T-helper 2 cell (primary cell): ENCODE results near the gene ZFP30.
A peak's percentile ranks its signal among the peaks of the same experiment; 100 is the strongest.
"Not testable (repeated sequence)": the region's sequence is repeated elsewhere in the genome, so short reads cannot be mapped to it uniquely, and the experiment has no call there.

Experiments used
- DNase-seq, 5 experiments: peaks; one replicate each; pipeline versions ENCODE4 v3.0.0 to v3.0.0-alpha.2; 2012 to 2022
- total RNA-seq, 2 donors: gene quantifications; one replicate each; lab custom pipeline; 2026; lab: John Stamatoyannopoulos, UW

ZFP30 gene
- 10.6 to 11.4 reads per million in 2 donors for total RNA-seq

DNA sequence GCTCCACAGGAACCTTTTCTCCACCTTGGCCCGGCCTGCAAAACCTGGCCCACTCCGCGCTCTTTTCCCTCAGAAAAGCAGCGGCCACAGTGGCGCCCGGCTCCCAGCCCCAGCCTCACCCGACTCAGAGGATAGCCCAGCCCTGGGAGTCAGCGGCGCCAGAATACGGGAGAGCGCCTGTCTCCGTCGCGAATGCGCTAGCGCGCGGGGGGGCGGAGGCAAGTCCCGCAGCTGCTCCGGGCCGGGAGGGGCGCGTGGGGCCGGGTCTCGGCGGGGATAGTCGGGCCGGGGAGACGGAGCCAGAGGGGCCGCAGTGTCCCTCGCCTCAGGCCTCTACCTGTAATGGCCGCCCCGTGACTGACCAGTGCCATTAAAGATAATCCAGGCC, at the start of gene ZFP30:
TSS of gene ZFP30 (minus strand) at position 165 of the 388 bp plus-strand sequence. CDS start 7,643 bp downstream, outside the sequence.
- DNase-seq: peak; percentile 55 to 78 (median 72)

DNA sequence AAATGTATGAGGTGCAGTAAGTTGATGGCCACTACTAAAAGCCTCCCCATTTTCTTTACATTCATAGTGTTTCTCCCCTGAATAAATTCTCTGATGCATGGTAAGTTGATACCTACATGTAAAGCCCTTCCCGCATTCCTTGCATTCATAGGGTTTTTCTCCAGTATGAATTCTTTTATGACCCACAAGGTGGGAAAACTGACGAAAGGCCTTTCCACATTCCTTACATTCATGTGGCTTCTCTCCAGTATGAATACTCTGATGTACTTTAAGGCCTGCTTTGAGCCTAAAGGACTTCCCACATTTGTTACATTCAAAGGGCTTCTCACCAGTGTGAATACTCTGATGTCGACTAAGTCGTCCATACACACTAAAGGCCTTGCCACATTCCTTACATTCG, 43.8 kb upstream of the ZFP30 start:
- no peak for DNase-seq

DNA sequence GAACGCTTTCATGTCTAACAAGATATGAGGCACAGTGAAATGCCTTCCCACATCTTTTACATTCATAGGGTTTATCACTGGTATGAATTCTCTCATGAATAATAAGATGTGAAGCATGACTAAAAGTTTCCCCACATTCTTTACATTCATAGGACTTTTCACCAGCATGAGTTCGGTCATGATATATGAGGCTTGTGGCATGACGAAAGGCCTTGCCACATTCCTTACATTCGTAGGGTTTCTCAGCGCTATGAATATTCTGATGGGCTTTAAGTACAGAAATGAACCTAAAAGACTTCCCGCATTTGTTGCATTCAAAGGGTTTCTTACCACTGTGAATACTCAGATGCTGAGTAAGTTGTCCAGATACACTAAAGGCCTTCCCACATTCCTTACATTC, 43.0 kb upstream of the ZFP30 start:
- no peak for DNase-seq

DNA sequence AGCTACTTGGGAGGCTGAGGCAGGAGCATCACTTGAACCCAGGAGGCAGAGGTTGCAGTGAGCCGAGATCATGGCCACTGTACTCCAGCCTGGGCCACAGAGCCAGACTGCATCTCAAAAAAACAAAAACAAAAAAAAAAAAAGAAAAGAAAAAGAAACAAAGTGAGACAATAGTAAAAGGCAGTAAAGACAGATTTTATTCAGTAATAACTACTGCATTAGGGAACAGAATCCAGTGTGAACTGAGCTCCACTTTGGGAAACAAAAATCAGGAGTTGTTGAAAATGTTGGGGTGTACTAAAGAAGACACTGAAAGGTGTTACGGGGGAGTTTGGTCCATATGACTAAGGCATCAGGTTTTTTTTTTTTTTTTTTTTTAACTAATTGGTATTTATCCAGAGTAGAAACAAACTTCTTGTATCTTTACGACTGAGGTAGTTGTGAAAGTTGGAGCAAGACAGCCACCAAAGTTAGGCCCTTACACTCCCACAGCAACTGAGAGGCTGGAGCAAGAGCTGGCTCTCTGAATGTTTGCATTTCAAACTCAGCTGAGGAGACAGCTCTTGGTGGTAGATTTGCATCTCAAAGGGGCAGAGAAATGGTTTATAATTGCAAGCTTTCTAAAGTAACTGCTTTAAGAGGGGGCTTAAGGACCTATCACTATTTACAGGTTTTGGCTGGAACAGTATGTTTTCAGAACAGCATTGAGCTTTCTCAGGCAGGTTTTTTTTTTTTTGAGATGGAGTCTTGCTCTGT, 40.1 kb upstream of the ZFP30 start:
- no peak for DNase-seq

DNA sequence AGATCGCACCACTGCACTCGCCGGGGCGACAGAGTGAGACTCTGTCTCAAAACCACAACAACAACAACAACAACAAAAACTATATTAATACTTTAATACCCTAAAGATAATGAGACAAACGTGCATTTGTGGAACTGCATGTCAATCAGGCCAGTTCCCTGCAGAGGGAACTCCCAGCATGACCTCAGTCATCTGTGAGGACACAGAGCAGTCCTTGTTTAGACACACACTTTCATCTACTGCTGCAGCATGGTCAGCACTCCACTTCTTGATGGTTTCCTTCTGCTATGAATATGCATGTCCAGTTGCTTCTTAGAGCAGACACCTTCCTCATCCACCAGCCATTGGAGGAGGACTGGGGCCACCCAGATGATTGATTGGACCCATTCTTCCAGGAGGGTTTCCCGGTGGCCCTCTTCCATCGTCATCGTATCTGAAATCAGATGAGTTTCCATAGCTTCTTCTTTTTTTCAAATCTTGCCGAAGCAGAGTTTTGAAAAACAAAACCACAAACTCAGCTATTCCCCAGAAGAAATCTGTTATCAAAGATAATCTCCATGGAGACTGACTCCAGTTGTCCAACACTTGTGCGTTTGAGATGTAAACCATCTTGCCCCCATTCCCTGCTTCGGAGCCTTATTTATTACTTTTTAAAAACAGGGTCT, 37.8 kb upstream of the ZFP30 start:
- no peak for DNase-seq

DNA sequence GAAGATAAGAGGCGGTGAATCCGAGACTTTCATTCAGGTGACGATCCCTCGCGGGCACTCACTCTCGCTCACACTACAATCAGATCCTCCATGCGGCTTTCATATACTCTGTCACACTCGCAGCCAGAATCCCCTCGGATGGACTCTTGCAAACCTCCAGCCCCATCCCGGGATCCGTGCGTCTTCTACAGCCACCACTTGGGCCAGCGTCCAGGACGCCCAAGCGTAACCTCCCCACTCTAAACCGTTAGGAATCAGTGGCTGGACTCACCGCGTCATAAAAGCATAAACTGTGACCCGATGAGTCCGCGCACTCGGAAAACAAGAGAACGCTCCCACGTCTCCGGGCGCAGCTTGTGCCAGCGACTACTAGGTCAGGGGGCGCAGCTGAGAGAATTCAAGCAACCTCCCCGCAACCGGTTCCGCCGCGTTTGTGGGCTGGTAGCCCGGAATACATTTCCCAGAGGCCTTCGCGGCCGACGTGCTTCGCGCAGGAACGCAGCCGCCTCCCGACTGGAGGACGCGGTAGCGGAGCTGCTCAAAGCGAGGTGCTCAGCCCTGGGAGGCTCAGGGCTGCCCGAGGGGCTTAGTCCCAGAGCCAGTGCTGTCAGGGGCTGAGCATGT, 36.7 kb upstream of the ZFP30 start:
- peak; percentile 32 to 87 (median 64) for DNase-seq

DNA sequence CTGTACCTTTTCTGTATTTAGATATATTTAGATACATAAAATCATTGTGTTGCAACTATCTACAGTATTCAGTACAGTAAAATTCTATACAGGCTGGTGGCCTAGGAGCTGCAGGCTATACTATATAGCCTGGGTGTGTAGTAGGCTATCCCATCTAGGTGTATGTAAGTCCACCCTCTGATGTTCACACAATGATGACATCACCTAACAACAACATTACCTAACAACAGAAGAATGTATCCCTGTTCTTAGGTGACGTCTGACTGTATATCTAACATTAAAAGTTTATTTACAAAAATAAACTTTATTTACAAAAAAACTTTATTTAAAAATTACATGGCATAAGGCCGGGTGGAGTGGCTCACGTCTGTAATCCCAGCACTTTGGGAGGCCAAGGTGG, 28.3 kb upstream of the ZFP30 start:
- DNase-seq: no peak

DNA sequence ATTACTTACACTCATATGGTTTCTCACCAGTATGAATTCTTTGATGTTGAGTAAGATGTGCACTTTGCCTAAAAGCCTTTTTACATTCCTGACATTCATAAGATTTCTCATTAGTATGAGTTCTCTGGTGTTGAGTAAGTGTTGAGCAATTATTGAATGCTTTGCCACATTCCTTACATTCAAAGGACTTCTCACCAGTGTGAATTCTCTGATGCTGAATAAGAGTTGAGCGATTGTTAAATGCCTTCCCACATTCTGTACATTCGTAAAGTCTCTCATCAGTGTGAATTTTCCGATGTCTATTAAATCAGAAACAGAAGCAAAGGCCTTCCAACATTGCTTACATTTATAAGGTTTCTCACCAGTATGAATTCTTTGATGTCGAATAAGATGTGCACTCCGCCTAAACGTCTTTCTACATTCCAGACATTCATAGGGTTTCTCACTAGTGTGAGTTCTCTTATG, 14.2 kb upstream of the ZFP30 start:
- DNase-seq: no peak

DNA sequence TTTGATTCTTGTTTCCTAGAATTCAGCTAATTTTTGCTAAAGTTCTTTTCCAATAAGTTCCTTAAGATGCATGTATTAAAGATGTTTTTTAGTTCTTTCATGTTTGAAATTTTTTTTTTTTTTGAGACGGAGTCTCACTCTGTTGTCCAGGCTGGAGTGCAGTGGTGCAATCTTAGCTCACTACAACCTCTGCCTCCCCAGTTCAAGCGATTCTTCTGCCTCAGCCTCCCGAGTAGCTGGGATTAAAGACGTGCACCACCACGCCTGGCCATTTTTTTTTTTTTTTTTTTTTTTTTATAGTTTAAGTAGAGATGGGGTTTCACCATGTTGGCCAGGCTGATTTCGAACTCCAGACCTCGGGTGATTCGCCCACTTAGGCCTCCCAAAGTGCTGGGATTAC, 1.9 kb upstream of the ZFP30 start:
- not testable (repeated sequence) for DNase-seq

DNA sequence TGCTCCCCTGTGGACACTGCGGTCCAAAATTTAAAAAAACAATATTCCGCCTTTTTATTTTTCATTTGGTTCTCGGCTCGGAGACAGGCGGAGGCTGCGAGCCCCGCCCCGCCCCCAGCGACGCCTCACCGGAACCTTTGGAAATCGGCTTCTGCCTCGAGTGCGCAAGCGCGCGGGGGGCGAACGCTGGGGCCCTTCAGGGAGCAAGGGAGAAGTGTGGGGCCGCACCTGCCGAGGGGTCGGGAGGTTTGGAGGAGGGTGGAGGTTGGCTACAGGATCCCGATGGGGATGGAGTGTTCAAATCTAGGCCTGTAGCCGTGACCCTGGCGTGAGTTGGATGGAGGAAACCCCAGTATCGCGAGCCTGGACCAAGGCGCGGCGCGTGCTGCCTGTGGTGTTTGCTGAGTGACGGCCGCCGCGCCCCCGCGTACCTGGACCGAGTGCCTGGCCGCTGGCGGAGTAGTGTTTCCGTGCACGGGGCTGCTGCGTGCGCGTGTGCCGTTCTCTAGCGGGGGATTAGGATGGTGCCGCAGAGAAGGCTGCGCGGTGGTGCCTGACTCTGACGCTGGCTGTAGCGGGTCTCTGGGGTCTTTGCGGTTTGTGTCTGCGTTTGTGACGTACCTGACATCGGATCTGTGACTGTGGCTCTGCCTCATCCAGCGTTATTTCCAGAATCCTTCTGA, 565 bp upstream of the ZFP30 start:
- DNase-seq: peak; percentile 62 to 88 (median 76)

DNA sequence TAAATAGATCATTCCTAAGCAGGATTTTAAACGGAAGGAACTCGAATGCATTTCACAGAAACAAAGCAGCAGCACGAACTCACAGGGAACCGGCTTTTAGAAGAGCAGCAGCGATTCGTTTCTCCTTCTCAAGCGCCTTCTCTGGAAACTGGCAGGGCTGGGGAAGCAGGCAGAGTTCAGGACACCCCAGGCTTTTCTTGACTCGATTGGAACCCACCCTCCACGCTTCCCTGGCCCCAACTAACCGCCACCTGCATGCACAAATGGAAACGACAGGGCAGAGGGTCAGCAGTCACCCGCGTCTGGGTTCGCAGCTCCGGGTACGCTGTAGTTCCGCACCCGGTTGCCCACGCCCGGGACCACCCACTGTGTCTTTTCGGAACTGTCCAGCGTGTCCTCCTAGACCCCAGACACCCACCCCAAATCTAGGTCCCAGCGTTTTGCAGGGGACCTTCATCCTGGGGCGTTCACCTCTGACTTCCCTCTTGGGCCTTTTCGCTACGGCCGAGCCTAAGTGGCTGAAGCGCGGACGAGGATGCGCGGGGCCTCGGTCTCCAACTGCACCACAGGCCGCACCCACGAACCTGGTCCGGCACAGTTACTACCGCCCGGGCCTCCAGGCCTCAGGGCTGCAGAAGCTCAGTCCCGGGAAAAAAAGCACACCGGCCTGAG, 500 bp downstream of the ZFP30 start:
- peak in 2 of 5 experiments; percentile 8 to 55 for DNase-seq

DNA sequence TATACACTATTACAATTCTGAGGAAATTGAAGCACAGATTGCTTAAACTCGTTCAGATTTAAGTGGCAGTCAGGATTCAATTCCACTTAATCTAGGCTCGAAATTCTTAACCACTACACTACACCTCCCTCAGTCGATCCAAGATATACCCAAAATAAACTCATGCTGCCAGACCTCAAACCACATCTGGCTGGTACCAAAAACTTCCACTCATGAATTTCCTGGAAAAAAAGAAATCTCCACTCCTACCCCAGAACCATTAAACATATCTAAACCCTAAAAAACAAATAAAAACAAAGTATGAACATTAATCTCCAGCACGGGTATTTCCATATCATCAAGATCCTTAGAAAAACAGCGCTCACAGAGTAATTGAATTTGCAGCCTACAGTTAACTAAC, 1.1 kb downstream of the ZFP30 start:
- DNase-seq: no peak

DNA sequence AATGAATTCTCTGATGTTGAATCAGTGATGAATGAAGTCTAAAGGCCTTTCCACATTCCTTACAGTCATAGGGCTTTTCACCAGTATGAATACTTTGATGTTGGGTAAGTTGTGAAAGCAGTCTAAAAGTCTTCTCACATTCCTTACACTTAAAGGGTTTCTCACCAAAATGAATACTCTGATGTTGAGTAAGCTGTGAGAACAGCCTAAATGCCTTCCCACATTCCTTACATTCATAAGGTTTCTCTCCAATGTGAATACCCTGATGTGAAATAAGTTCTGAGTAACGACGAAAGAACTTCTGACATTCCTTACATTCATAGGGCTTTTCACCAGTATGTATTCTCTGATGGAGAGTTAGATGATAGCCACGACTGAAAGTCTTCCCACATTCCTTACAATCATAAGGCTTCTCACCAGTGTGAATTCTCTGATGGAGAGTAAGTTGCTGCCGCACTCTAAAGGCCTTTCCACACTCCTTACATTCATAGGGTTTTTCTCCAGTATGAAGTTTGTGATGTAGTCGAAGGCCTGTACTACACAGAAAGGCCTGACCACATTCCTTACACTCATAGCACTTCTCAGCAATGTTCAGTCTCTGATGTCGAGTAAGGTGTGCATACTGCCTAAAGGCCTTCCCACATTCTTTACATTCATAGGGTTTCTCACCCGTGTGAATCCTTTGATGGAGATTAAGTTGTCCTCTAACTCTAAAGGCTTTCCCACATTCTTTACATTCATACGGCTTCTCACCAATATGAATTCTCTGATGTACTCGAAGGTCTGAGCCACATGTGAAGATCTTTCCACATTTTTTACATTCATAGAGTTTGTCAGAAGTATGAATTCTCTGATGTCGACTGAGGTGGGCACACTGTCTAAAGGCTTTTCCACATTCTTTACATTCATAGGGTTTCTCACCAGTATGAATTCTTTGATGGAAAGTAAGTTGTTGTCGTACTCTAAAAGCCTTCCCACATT, 19.9 kb downstream of the ZFP30 start:
- peak in 1 of 5 experiments; percentile 5 for DNase-seq

DNA sequence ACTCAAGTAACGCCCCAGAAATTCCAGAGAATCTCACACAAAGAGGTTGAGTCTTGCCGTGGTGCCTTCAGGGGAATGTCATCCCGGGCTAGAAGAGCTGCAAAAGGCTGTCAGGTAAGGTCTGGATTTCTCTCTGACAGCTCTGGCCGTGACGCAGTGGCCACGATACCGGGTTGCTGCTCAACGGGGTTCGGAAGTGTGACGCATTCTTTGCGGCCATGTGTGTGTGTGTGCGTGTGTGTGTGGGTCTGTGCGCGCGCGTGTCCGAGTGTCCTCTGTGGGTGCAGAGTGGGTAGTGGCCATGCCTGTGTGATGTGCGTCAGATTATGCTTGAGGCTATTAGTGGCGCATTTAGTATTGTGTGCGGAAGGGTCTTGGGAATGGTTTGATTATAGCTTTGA, 60.3 kb downstream of the ZFP30 start:
- peak; percentile 26 to 71 (median 56) for DNase-seq

DNA sequence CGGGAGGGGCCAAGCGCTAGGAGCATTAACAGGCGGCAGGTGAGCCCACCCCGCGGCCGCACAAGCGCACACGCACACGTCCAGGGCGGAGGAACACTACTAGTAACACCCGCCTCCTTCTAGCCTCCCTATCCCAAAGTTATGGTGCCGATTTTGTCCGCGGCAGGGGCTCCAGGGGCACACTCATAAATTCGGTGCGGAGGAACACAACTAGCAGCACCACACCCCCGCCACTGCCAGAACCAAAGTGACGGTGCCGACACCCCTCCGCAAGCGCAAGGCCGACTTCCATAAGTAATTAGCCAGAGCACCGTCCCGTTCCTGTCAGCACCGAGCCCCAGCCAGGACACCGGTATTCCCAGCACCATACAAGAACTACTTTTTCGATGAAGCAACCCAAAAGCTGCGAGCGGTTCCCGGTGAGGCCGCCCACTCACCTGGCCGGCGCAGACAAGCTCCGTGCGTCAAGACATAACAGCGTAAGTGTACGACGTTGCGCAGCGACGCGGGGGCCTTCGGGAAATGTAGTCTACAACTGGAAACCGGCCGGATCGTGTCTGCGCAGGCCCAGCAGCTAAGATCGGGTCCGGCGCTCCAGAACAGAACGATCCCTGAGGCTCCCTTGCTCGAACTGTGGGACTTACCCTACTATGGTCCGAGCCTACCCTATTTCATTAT, 60.8 kb downstream of the ZFP30 start, which contains the start of the genes ZNF540 and ZNF571:
TSS of gene ZNF540 (plus strand) at position 573 of the 678 bp plus-strand sequence. CDS start 3,572 bp downstream, outside the sequence.
TSS of gene ZNF571 (minus strand) at position 489 of the 678 bp plus-strand sequence. CDS start 8,116 bp downstream, outside the sequence.
- DNase-seq: peak; percentile 72 to 96 (median 88)

DNA sequence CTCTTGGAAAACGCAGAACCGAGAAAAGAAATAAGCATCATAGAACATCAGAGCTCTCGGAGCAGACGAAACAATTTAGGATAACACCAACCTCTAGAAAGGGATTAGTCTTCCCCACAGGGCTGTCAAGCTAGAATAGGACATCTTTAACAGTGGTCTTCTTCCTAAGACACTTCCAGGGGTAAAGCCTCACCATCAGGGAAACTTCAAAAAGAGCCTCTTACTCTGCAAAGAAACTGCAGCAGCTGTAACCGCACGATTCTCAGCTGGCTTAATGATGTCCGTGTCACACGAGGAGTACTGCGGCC, 61.3 kb downstream of the ZFP30 start:
- no peak for DNase-seq

DNA sequence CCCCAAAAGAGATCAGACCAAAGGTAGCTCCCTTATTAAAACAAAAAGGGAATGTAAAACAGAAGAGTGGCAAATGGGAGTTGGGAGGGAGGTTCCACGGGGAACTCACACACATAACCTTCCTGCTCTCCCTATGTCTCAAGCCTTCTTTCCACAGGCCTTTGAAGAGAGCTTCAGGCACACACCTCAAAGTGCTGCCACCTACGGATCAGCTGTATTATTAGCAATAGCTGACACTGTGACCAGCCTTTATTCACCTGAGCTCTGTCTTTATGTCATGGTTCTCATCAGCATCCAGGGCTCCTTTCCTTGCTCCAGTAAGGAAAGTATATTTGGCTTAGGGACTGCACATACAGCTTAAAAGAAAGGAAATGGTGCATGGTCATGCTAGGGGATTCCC, 71.9 kb downstream of the ZFP30 start:
- DNase-seq: no peak

DNA sequence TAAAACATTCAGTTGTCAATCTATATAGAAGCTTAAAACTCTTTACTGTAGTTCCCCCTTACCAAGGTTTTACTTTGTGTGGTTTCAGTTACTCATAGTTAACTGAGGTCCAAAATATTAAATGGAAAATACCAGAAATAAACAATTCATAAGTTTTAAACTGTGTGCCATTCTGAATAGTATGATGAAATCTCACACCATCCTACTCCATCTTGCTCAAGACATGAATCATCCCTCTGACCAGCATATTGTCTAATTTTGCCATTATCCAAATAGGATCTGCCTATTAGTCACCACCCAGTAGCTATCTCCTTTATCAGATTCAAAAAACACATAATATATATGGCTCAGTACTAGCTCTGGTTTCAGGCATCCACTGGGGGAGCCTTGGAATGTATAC, 83.1 kb downstream of the ZFP30 start:
- DNase-seq: no peak

DNA sequence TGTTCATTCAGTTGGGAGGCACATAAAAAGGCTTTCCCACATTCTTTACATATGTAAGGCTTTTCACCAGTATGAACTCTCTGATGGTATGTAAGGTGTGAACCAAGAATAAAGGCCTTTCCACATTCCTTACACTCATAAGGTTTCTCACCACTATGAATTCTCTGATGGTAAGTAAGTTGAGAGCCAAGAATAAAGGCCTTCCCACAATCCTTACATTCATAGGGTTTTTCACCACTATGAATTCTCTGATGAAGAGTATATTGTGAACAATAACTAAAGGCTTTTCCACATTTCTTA, 89.9 kb downstream of the ZFP30 start:
- DNase-seq: no peak

DNA sequence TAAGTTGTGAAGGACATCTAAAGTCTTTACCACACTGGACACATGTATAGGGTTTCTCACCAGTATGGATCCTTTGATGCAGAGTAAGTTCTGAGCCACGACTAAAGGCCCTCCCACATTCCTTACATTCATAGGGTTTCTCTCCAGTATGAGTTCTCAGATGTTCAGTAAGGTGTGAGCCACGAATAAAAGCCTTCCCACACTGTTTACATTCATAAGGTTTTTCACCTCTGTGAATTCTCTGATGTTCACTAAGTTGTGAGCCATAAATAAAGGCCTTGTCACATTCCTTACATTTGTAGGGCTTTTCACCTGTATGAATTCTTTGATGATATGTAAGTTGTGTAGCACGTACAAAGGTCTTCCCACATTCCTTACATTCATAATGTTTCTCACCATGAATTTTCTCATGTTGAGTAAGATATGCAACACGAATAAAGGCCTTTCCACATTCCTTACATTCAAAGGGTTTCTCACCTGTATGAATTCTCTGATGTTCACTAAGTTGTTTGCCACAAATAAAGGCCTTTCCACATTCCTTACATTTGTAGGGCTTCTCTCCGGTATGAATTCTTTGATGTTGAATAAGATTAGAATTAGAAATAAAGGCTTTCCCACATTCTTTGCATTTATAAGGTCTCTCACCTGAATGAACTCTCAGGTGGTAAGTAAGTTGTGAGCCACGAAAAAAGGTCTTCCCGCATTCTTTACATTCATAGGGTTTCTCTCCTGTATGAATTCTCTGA, 90.5 kb downstream of the ZFP30 start:
- no peak for DNase-seq
